Limb (tissue), 2 donors: ENCODE measurements around the gene IQCN.

ENCODE experiments used
- DNase-seq, 2 donors: peaks; one replicate each; pipeline ENCODE4 v3.0.0-alpha.2; 2016; ENCODE audit errors: extremely low spot score in 2 of 2

Gene IQCN

DNA sequence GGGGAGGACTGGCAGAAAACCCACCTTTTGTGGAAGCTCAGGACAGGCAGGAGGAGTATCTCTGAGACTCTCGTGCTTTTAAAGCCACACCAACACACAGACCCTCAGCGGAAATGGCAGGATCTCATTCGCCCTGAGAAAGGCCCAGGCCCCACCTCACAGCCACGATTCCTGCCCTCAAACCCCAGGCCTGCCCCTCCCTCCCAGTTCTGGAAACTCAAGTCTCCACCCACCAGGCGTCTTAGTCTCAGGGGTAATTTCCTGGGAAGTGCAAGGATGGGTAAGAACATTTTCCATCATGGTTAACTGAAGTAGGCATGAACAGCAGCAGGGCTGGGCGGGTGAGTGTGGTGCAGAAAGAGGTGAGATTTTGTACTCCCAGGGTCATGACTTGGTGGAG lies 40.1 kb downstream of the IQCN start:
- no peak for DNase-seq

DNA sequence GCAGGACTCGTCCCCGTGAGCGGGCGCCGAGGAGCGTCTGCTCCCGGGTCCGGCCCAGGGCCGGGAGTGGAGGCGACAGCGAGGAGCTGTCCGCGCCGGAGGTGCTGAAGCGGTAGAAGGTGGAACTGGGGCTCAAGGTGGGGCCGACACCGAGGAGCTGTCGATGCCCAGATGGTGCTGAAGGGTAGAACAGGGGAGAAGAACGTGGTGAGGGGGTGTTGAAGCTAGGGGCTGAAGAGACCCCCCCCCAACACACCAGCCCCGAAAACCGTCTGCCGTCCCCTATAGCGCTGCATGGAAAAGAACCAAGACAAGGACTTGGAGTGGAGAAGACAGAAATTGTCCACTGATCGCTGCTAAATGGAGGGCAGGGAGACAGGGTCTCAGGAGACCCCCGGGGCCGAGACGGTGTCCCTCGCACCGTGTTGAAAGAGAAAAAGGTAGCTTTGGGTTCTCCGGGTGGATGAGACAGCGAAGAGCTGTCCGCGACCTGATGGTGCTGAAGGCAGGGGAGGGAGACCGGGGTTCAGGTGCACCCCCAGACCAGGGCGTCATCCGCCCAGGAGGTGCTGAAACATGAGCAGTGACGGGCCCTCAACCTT lies 40.9 kb downstream of the IQCN start:
- peak in 1 of 2 donors; percentile 68 for DNase-seq

DNA sequence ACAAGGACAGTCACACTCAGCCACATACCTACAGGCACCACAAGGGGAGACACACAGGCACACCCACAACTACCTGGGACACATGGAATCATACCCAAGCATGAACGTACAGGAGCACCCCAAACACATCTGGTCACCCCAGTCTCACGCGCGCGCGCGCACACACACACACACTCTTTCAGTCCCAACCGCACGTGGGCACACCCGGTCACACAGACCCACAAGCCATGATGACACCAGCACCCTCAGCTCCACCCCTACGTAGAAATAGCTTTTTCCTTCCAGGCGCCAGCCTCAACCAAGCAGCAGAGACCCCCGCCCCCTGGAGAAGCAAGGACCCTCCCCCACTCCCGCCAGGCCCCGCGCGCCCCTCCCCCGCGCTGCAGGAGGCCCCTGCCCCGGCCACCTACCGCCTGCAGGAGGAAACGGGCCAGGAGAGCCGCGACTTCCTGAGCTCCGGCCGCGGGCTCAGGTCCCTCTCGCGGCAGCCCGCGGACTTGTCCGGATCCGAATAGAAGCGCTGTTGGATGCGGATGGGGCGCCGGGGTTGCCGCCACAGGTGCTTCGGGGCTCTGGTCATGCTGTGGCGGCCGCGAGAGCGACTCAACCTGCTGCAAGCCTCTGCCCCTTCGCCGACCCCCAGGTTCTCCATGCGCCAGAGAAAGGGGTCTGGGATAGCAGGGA lies 41.6 kb downstream of the IQCN start:
- DNase-seq, result no peak

DNA sequence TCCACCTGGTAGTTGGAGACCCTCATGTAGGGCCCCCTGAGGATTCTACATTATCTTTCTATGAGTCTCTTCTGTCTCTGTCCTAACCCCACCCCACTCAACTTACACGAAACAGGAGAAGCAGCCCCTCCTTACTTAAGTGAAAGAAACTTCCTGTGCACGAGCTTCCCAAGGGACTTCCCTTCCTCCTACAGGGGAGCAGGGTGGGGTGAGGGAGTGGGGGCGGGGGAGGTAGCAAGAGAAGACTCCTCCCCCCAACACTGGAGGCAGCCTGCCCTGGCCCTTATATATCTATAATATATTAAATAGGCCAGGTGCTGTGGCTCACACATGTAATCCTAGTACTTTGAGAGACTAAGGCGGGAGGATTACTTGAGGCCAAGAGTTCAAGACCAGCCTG lies 42.5 kb downstream of the IQCN start:
- no peak for DNase-seq

DNA sequence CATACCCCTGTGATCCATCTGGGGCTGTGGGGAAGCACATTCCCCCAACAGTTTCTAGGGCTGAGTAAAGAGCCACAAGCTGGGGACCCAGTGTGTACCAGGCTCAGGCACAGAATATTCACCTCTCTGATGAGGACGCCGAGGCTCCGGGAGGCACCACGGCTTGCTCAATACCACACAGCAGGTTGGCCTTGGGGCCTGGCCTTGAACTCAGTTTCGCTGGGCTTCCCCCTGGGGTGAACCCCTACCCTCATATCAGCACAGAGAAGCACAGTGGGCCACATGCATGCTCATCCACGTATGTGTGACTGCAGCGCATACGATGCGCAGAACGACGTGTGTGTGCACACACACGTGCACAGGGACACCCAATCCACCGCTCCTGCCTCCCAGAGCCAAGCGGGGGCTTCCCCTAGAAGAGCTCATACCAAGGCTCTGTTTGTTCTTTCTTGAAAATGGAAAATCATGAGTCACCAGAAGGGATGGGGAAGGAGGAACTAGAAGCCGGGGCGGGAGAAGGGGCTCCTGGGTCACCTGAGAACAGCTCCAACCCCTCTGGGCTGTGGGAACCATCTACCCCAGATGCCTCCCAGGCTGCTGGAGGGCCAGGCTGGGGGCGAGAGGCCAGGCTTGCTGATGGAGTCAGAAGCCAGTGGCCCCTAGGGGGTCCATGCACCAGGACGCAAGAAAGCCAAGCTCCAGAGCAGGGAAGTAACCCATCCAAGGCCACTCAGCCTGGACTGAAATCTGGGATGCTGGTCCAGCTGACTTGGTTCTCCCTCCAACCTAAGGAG lies 43.1 kb downstream of the IQCN start:
- no peak for DNase-seq

DNA sequence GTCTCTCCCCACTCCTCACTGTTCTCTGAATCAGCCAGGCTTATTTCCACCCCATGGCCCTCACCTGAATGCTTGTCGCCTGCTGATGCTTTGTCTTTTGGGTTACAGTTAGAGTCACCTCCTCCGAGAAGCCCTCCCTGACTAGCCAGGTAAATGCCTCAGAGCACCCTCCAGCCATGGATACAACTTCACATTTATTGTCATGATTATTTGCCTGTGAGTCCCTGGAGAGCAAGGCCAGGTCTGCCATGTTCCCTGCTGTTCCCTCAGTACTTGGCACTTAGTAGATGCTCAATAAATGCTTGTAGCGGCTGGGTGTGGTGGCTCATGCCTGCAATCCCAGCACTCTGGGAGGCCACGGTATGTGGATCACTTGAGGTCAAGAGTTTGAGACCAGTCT lies 44.3 kb downstream of the IQCN start:
- no peak for DNase-seq

- DNase-seq, result no peak
Measured at GRCh38 chr19:18229474-18229873, 44.8 kb downstream of the IQCN start.

DNA sequence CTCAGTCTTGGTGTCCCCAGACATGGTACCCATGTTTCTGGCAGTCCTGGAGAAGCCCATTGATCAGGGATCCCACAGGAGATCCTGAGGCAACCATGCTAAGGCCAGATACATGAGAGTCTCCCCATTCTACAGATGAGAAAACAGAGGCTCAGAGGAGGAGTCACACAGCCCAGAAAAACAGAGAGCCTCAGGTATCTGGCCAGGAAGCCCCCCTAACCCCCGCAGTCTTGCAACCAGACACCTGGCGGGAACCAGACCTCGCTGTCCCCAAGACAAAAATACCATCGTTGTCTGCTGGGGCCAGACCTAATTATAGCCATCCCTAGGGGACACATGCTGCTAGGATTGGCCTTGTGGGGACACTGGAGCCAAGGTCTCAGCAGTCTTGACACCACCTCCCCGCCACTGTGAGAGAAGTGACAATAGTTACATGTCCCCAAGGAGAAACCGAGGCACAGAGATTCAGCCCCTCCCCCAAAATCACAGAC lies 46.4 kb downstream of the IQCN start:
- no peak for DNase-seq

GRCh38 chr19:18226956-18227780 lies 47.1 kb downstream of the IQCN start:
- no peak for DNase-seq

DNA sequence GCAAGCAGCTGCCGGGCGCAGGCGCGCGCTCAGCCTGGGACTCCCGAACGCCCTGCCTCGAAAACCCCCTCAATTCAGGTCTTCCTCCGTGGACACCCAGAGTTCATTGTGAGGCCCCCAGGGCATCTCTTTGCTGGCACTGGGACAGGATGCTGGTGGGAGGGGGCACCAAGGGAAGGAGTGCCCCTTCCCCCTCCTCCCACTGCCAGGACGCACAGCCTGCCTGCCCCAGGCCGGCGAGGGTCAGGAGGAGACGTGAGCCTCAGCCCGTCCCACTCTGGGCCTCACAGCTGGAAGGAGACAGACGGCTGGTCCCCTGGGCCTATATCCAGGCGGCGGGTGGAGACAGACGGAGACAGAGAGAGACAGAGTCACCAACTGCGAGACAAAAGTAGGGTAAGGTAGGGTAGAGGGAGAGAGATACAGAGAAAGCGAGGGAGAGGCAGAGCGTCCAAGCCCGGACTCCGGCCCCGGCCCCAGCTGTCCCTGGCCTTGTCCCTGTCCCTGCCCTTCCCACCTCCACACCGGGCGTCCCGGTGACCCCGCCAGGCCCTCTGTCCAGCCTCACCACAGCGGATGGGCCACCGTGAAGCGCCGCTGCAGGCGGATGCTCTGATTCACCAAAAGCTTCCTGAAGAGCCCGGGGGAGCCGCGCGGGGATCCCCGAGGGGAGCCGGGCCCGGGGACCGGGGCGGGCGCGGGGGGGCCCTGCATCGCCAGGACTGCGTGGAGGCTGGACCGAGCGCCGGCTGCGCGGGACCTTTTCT lies 48.4 kb downstream of the IQCN start, which contains the start of gene PDE4C:
Gene PDE4C (minus strand): TSS at position 737 of the 767 bp plus-strand sequence. CDS start 23 bp downstream, at position 714.
- DNase-seq, result no peak

DNA sequence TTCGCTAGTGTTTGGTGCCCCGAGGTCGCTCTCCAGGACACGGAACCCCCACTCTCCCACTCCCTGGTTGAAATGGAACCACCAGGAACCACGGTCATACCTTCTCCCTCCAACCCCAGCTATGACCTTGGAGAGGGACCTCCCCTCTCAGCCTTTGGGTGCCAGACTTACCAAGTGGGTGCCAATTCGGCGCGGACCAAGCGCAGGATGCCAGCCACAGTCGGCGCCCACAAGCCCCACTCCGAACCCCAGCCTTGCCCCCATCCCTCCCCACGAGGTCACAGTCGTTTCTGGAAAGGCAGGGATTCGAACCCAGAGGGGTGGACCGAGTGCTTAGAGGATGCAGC lies 48.9 kb downstream of the IQCN start:
- DNase-seq, result no peak

- peak; percentile 94 to 97 for DNase-seq
Measured at GRCh38 chr19:18224525-18225354, 49.5 kb downstream of the IQCN start.

- DNase-seq, result peak in 1 of 2 donors; percentile 58
Measured at GRCh38 chr19:18223860-18224524, 50.3 kb downstream of the IQCN start.

DNA sequence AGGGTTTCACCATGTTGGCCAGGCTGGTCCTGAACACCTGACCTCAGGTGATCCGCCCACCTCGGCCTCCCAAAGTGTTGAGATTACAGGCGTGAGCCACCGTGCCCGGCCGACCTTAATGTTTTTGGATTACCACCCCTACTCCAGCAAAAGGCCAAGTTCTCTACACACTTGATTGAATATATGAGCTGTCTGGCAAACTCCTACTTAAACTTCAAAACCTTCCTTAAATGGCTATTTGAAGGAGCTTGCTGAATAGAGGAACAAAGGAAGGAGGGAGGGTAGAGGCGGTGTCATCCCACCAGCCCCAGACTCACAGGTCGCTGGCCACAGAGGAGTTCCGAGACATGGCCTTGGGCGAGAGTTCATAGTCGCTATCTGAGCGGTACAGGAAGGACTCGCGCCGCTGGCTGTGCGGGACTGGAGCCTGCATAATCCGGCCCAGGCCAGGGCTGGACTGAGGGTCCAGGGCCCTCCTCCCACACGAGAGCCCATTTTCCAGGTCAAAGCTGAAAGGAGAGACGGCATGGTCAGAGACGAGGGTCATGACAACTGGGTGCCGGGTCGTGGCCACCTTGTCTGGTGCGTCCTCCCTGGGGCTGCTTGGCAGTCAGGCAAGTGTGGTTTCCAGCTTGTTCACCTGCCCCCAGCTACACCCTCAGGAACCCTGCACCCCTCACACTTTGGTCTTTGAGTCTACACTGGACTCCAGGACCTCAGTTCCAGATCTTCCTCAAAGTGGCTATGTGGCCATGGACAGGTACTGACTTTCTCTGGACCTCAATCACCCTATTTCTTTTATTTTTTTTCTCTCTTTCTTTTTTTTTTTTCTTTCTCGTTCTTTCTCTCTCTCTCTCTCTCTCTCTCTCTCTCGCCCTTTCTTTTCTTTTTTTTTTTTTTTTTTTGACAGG lies 52.2 kb downstream of the IQCN start:
- no peak for DNase-seq

GRCh38 chr19:18220632-18221275 lies 53.5 kb downstream of the IQCN start:
- no peak for DNase-seq

- DNase-seq, result no peak
Measured at GRCh38 chr19:18219911-18220631, 54.2 kb downstream of the IQCN start.

DNA sequence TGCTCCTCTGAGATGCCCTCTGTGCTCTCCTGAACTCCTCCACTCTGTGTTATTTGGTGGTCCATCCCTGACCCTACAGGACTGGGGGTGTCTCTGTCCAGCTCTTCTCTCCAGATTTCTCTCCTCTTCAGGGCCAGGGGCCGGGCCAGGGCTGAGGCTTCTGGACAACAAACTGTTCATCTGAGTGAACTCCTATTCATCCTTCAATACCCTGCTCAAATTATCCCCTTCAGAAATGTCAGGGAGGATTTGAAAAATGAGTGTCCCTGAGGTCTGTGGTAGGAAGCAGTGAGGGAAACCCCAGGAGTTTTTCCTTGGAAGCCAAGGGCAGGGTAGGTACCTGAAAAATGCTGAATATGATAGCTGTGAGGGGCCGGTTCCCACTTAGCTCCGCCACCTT lies 55.7 kb downstream of the IQCN start:
- DNase-seq, result no peak
